Ovary (tissue), 9 donors: Measurements from ENCODE around the gene NRXN3. TPM values are rescaled to one million over a fixed set of nuclear protein-coding genes. Genes with fewer than 3 reads are reported as not detected.

ENCODE experiments used
- DNase-seq, 5 donors: peaks; one replicate each; pipeline ENCODE4 v3.0.0-alpha.2; 2019 to 2020
- H3K27ac ChIP-seq, 2 donors: fragments of 200-600 bp; one replicate each; pipeline versions ENCODE4 v1.5.1 to v1.8.0; 2019 to 2022
- H3K27me3 ChIP-seq: fragments of 200-600 bp; one replicate; pipeline ENCODE4 v1.8.0; 2022
- H3K36me3 ChIP-seq: fragments of 200-600 bp; sonication (generic); one replicate; pipeline ENCODE4 v1.5.1; 2019
- H3K4me1 ChIP-seq: one replicate; pipeline ENCODE4 v1.8.1; 2013; ENCODE audit warnings: mild to moderate bottlenecking, moderate library complexity; ENCODE audit not compliant: insufficient read depth
- H3K4me3 ChIP-seq: fragments of 200-600 bp; sonication (generic); one replicate; pipeline ENCODE4 v1.5.1; 2017
- H3K9me3 ChIP-seq, 2 donors: fragments of 200-600 bp in 1 of 2; sonication (generic) in 1 of 2; one replicate each; pipeline versions ENCODE4 v1.5.1 to v1.8.1; 2013 to 2019; ENCODE audit warnings: mild to moderate bottlenecking in 1 of 2, moderate library complexity in 1 of 2
- EP300 ChIP-seq: sonication (generic); formaldehyde crosslinking; IDR thresholded peaks from one replicate; pipeline ENCODE4 v1.6.1; 2017; ENCODE audit warnings: antibody characterized with exemption
- POLR2A ChIP-seq: fragments of 450-650 bp; IDR thresholded peaks from one replicate; pipeline ENCODE4 v1.6.1; 2017; ENCODE audit warnings: antibody characterized with exemption, mild to moderate bottlenecking, moderate library complexity
- WGBS, 3 donors: extraction: QIAGEN DNeasy Blood & Tissue Kit in 1 of 3; methylation state at CpG; one replicate each; pipeline versions ENCODE4 v1.1.5 to v1.1.7; 2013 to 2017; 5-methylcytosine and 5-hydroxymethylcytosine counted together
- intact Hi-C, 4 donors: fragments of 100-400 bp; cut with DNase I; formaldehyde crosslinking; loops; one replicate each; pipeline versions ENCODE4 v1.11.0 to v1.15.1; 2022 to 2023
- polyA plus RNA-seq, 2 donors: library from polyadenylated mRNA; stranded (reverse); fragments of 200-250 nt in 1 of 2; fragments of 350-450 nt in 1 of 2; fragmentation: Illumina TruSeq in 1 of 2; extraction: RNeasy Lipid Tissue Mini Kit (QIAGEN cat#74804) in 1 of 2; gene quantifications; one replicate each; pipeline ENCODE4 v1.2.3, GENCODE V29; 2013 to 2014
- total RNA-seq, 7 donors: library from RNA; depleted of rRNA in 2 of 7; stranded (reverse); fragments of >200 nt in 2 of 7; fragmentation: NEBNext Ultra II Directional in 3 of 7; extraction: Animal tissue kit (Norgen Biotek cat#: 25700) in 3 of 7; gene quantifications; one replicate each; pipeline versions ENCODE4 v1.1.0 to v1.2.4, GENCODE V29; 2016 to 2023
- TF ChIP-seq, protein P1 (sequence below), 3 donors: fragments of 450-650 bp in 2 of 3; fragments of 200-600 bp in 1 of 3; IDR thresholded peaks; one replicate each; pipeline versions ENCODE4 v1.5.1 to v1.8.0; 2016 to 2022; ENCODE audit warnings: antibody characterized with exemption in 3 of 3, mild to moderate bottlenecking in 1 of 3
- donor health status: DM: no; HTN: no; CAD: no; lungs with moderate emphysema.
- donor health status: DM: no; HTN: no; CAD: no.
- donor health status: Bipolar disorder and iron deficiency.
- donor health status: DM: yes; HTN: yes; CAD: no.
- donor health status: DM: no; HTN: no; CAD: no.
- donor health status: DM: yes; HTN: yes; CAD: no.

Gene NRXN3
- total and polyA plus RNA-seq, 9 donors: 0.28 to 6.2 (median 0.82) TPM

DNA sequence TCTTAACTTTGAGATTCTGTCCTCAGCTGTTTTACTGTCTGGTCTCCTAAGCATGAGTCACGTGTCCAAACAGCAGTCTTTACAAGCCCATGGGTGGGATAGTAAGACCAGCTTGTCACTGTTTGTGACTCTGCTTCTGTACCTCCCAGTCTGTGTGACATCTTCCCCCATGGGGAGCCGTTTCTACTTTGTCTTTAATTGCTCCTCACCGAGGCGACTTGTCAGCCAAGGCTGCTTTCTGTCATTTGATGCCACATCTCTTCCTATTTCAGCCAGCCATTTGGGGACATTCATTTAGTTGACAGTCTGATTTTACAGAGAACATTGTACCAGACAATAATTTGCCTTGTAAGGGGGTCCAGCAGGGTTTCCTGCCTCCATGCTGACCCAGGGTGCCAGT lies 534.8 kb downstream of the NRXN3 start:
- no peak overlapping the region for H3K27ac ChIP-seq
- no peak for TF ChIP-seq EP300
- no peak for TF ChIP-seq POLR2A
- TF ChIP-seq, protein P1, sequence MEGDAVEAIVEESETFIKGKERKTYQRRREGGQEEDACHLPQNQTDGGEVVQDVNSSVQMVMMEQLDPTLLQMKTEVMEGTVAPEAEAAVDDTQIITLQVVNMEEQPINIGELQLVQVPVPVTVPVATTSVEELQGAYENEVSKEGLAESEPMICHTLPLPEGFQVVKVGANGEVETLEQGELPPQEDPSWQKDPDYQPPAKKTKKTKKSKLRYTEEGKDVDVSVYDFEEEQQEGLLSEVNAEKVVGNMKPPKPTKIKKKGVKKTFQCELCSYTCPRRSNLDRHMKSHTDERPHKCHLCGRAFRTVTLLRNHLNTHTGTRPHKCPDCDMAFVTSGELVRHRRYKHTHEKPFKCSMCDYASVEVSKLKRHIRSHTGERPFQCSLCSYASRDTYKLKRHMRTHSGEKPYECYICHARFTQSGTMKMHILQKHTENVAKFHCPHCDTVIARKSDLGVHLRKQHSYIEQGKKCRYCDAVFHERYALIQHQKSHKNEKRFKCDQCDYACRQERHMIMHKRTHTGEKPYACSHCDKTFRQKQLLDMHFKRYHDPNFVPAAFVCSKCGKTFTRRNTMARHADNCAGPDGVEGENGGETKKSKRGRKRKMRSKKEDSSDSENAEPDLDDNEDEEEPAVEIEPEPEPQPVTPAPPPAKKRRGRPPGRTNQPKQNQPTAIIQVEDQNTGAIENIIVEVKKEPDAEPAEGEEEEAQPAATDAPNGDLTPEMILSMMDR (IDR thresholded peaks at IDR 0.05): no peak
- H3K4me1 ChIP-seq: no peaks in the 10 kb centered on the region
- no peaks in the 10 kb centered on the region for H3K27me3 ChIP-seq
- intact Hi-C loops: no loop called here
- H3K9me3 ChIP-seq: no peaks in the 10 kb centered on the region
- no peak overlapping the region for H3K4me3 ChIP-seq
- DNase-seq: no peak
- no peaks in the 10 kb centered on the region for H3K36me3 ChIP-seq
- WGBS, 3 donors: 39 to 45% (median 42%) methylated on average over 4 of the region's 4 CpGs

DNA sequence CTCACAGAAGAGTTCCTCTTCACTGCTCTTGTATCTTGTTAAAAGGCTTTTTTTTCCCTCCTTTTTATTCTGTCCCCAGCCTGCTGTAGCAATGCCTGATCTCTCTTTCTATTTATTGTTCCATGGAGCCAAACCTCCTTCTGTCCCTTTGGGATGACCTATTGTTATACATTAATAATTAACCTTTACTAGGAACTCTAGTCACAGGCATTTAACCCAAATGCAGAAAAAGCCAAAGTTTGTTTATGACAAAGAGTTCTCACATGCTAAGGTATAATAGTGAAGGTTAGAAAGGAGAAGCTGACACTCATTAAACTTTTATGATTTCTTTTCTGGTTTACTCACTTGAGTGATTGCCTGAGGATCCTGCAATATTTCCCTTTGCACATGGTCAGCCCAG lies 535.8 kb downstream of the NRXN3 start:
- no peak for TF ChIP-seq EP300
- TF ChIP-seq, protein P1 (IDR thresholded peaks at IDR 0.05): no peak
- no peak for TF ChIP-seq POLR2A
- no peak overlapping the region for H3K4me3 ChIP-seq
- no peak overlapping the region for H3K27ac ChIP-seq
- H3K27me3 ChIP-seq: no peaks in the 10 kb centered on the region
- no peaks in the 10 kb centered on the region for H3K36me3 ChIP-seq
- DNase-seq: no peak
- intact Hi-C loops: no loop called here
- no peaks in the 10 kb centered on the region for H3K9me3 ChIP-seq
- H3K4me1 ChIP-seq: no peaks in the 10 kb centered on the region

DNA sequence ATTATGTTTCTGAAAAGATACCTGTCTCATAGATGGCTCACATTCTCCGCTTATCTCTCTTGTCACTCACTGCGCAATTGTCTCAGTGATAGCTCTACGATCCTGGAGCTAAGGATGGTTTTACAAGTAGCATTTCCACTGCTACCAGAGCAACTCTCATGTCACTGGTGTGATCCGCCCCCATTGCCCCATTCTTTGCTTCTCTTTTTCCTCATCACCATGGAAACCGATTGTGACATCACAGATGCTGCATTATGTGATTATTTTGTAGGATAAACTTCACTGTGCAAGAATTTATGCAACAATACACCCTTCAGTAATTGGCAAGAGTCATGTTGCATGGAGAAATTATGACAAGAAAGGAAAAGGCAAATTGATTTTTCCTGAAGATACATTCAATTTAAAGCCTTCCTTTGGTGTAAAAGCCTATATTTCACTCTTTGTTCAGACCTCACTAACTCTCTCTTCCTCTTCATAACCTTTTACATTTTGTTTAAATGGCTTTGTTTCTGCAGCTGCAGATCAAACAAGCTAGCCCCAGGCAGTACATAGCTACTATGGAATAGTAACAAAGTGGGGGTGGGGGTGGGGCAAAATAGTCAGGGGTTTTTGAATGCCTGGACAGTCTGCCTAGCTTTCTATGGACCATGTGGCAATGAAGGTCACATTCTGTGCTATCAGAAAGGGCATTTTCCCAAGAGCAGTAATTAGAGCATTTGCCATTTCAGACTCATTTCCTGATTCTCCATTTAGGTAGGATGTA lies 539.8 kb downstream of the NRXN3 start:
- H3K4me3 ChIP-seq: no peak overlapping the region
- intact Hi-C loops: no loop called here
- no peaks in the 10 kb centered on the region for H3K9me3 ChIP-seq
- no peaks in the 10 kb centered on the region for H3K27me3 ChIP-seq
- 80 to 87% (median 81%) methylated on average over 5 of the region's 5 CpGs for WGBS, 3 donors
- H3K4me1 ChIP-seq: no peaks in the 10 kb centered on the region
- no peak for DNase-seq
- H3K36me3 ChIP-seq: no peaks in the 10 kb centered on the region
- TF ChIP-seq POLR2A (no peak), EP300 (no peak)
- TF ChIP-seq, protein P1 (IDR thresholded peaks at IDR 0.05): no peak
- H3K27ac ChIP-seq: no peak overlapping the region

DNA sequence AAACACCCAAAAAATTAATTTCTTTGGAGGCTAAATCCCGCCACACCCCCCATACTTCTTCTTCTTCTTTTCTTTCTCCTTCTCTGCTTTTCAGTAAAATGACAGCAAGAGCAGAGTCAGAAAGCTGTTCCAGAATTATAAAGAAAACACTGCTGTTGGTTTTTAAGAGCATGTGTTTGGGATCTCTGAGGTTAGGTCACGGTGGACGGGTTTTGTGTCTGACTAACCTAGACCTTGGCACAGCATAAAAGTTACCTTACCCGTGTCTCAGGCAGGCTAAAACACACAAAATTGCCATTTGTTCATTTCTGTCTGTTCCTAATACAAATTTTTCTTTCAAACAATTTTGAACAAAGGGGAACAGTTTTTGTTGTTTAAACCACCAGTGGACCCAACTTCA lies 540.8 kb downstream of the NRXN3 start:
- no peaks in the 10 kb centered on the region for H3K27me3 ChIP-seq
- 27 to 65% (median 28%) methylated on average over 4 of the region's 4 CpGs for WGBS, 3 donors
- intact Hi-C loops: no loop called here
- H3K4me1 ChIP-seq: no peaks in the 10 kb centered on the region
- no peak for DNase-seq
- H3K4me3 ChIP-seq: no peak overlapping the region
- TF ChIP-seq, protein P1 (IDR thresholded peaks at IDR 0.05): no peak
- TF ChIP-seq POLR2A: no peak
- H3K9me3 ChIP-seq: no peaks in the 10 kb centered on the region
- H3K27ac ChIP-seq: no peak overlapping the region
- H3K36me3 ChIP-seq: no peaks in the 10 kb centered on the region
